ENCODE data around the gene NCOA3.
"Not testable (repeated sequence)": the region's sequence is repeated elsewhere in the genome, so short reads cannot be mapped to it uniquely, and the experiment has no call there.

The NCOA3 gene

GRCh38 chr20:47493175-47493962 is 8.3 kb upstream of the NCOA3 start:
- H3K27me3 ChIP-seq (ENCODE audit: control insufficient read depth in 1 of 2, insufficient read depth in 2 of 2, low read length in 2 of 2), result no peaks in the 10 kb centered on the region
- H3K36me3 ChIP-seq (ENCODE audit: control insufficient read depth in 2 of 2, insufficient read depth in 2 of 2, low read length in 2 of 2), result no peaks in the 10 kb centered on the region
- peak overlapping the region; percentile 12 for H3K27ac ChIP-seq (ENCODE audit: low read length)
- H3K9ac ChIP-seq (ENCODE audit: low read length in 2 of 2), result no peak overlapping the region
- peaks cover 5% of the 10 kb centered on the region for H3K4me1 ChIP-seq (ENCODE audit: control insufficient read depth, insufficient read depth, low read length)
- H3K4me3 ChIP-seq (ENCODE audit: low read length in 2 of 2), result peak overlapping the region; percentile 14 to 30
- H3K9me3 ChIP-seq (ENCODE audit: control insufficient read depth in 2 of 2, low read length in 2 of 2), result no peaks in the 10 kb centered on the region

- Histone ChIP-seq H3K9ac (ENCODE audit: low read length in 2 of 2) (no peak overlapping the region), H3K27me3 (ENCODE audit: control insufficient read depth in 1 of 2, insufficient read depth in 2 of 2, low read length in 2 of 2) (no peaks in the 10 kb centered on the region), H3K9me3 (ENCODE audit: control insufficient read depth in 2 of 2, low read length in 2 of 2) (no peaks in the 10 kb centered on the region), H3K27ac (ENCODE audit: low read length) (no peak overlapping the region), H3K36me3 (ENCODE audit: control insufficient read depth in 2 of 2, insufficient read depth in 2 of 2, low read length in 2 of 2) (no peaks in the 10 kb centered on the region), H3K4me1 (ENCODE audit: control insufficient read depth, insufficient read depth, low read length) (peaks cover 5% of the 10 kb centered on the region), H3K4me3 (ENCODE audit: low read length in 2 of 2) (peak overlapping the region in 1 of 2 donors; percentile 30)
These were observed 7.8 kb upstream of the NCOA3 start for GRCh38 chr20:47493963-47494293.

GRCh38 chr20:47494606-47495005 is 7.1 kb upstream of the NCOA3 start:
- not testable (repeated sequence) for H3K27me3 ChIP-seq (ENCODE audit: control insufficient read depth in 1 of 2, insufficient read depth in 2 of 2, low read length in 2 of 2); H3K4me3 ChIP-seq (ENCODE audit: low read length in 2 of 2); H3K4me1 ChIP-seq (ENCODE audit: control insufficient read depth, insufficient read depth, low read length); H3K9ac ChIP-seq (ENCODE audit: low read length in 2 of 2); H3K36me3 ChIP-seq (ENCODE audit: control insufficient read depth in 2 of 2, insufficient read depth in 2 of 2, low read length in 2 of 2); H3K9me3 ChIP-seq (ENCODE audit: control insufficient read depth in 2 of 2, low read length in 2 of 2); H3K27ac ChIP-seq (ENCODE audit: low read length)

- Histone ChIP-seq H3K4me1 (ENCODE audit: control insufficient read depth, insufficient read depth, low read length) (peaks cover 6% of the 10 kb centered on the region), H3K36me3 (ENCODE audit: control insufficient read depth in 2 of 2, insufficient read depth in 2 of 2, low read length in 2 of 2) (no peaks in the 10 kb centered on the region), H3K27me3 (ENCODE audit: control insufficient read depth in 1 of 2, insufficient read depth in 2 of 2, low read length in 2 of 2) (no peaks in the 10 kb centered on the region), H3K4me3 (ENCODE audit: low read length in 2 of 2) (no peak overlapping the region), H3K27ac (ENCODE audit: low read length) (no peak overlapping the region), H3K9me3 (ENCODE audit: control insufficient read depth in 2 of 2, low read length in 2 of 2) (no peaks in the 10 kb centered on the region), H3K9ac (ENCODE audit: low read length in 2 of 2) (no peak overlapping the region)
These were observed 5.6 kb upstream of the NCOA3 start for GRCh38 chr20:47496118-47496517.

- Histone ChIP-seq H3K4me1 (ENCODE audit: control insufficient read depth, insufficient read depth, low read length) (peaks cover 9% of the 10 kb centered on the region), H3K9me3 (ENCODE audit: control insufficient read depth in 2 of 2, low read length in 2 of 2) (no peaks in the 10 kb centered on the region), H3K36me3 (ENCODE audit: control insufficient read depth in 2 of 2, insufficient read depth in 2 of 2, low read length in 2 of 2) (no peaks in the 10 kb centered on the region), H3K9ac (ENCODE audit: low read length in 2 of 2) (no peak overlapping the region), H3K27me3 (ENCODE audit: control insufficient read depth in 1 of 2, insufficient read depth in 2 of 2, low read length in 2 of 2) (no peaks in the 10 kb centered on the region), H3K4me3 (ENCODE audit: low read length in 2 of 2) (no peak overlapping the region), H3K27ac (ENCODE audit: low read length) (no peak overlapping the region)
These were observed 3.1 kb upstream of the NCOA3 start for GRCh38 chr20:47498606-47499005.

- Histone ChIP-seq H3K9me3 (ENCODE audit: control insufficient read depth in 2 of 2, low read length in 2 of 2) (no peaks in the 10 kb centered on the region), H3K36me3 (ENCODE audit: control insufficient read depth in 2 of 2, insufficient read depth in 2 of 2, low read length in 2 of 2) (no peaks in the 10 kb centered on the region), H3K4me3 (ENCODE audit: low read length in 2 of 2) (no peak overlapping the region), H3K9ac (ENCODE audit: low read length in 2 of 2) (no peak overlapping the region), H3K4me1 (ENCODE audit: control insufficient read depth, insufficient read depth, low read length) (peaks cover 5% of the 10 kb centered on the region), H3K27ac (ENCODE audit: low read length) (no peak overlapping the region), H3K27me3 (ENCODE audit: control insufficient read depth in 1 of 2, insufficient read depth in 2 of 2, low read length in 2 of 2) (no peaks in the 10 kb centered on the region)
These were observed 2.6 kb upstream of the NCOA3 start for GRCh38 chr20:47499053-47499452.

GRCh38 chr20:47500082-47500481 is 1.6 kb upstream of the NCOA3 start:
- H3K9me3 ChIP-seq (ENCODE audit: control insufficient read depth in 2 of 2, low read length in 2 of 2); H3K4me3 ChIP-seq (ENCODE audit: low read length in 2 of 2); H3K27ac ChIP-seq (ENCODE audit: low read length); H3K36me3 ChIP-seq (ENCODE audit: control insufficient read depth in 2 of 2, insufficient read depth in 2 of 2, low read length in 2 of 2); H3K4me1 ChIP-seq (ENCODE audit: control insufficient read depth, insufficient read depth, low read length); H3K27me3 ChIP-seq (ENCODE audit: control insufficient read depth in 1 of 2, insufficient read depth in 2 of 2, low read length in 2 of 2); H3K9ac ChIP-seq (ENCODE audit: low read length in 2 of 2): not testable (repeated sequence)

- Histone ChIP-seq H3K9ac (ENCODE audit: low read length in 2 of 2) (no peak overlapping the region), H3K27ac (ENCODE audit: low read length) (no peak overlapping the region), H3K4me3 (ENCODE audit: low read length in 2 of 2) (no peak overlapping the region), H3K9me3 (ENCODE audit: control insufficient read depth in 2 of 2, low read length in 2 of 2) (no peaks in the 10 kb centered on the region), H3K36me3 (ENCODE audit: control insufficient read depth in 2 of 2, insufficient read depth in 2 of 2, low read length in 2 of 2) (no peaks in the 10 kb centered on the region), H3K4me1 (ENCODE audit: control insufficient read depth, insufficient read depth, low read length) (peaks cover 5% of the 10 kb centered on the region), H3K27me3 (ENCODE audit: control insufficient read depth in 1 of 2, insufficient read depth in 2 of 2, low read length in 2 of 2) (no peaks in the 10 kb centered on the region)
These were observed 1.1 kb upstream of the NCOA3 start for GRCh38 chr20:47500554-47500953.

GRCh38 chr20:47501116-47501481 is 588 bp upstream of the NCOA3 start:
- peak overlapping the region; percentile 54 to 83 for H3K4me3 ChIP-seq (ENCODE audit: low read length in 2 of 2)
- no peaks in the 10 kb centered on the region for H3K27me3 ChIP-seq (ENCODE audit: control insufficient read depth in 1 of 2, insufficient read depth in 2 of 2, low read length in 2 of 2)
- H3K4me1 ChIP-seq (ENCODE audit: control insufficient read depth, insufficient read depth, low read length), result peaks cover 5% of the 10 kb centered on the region
- H3K27ac ChIP-seq (ENCODE audit: low read length), result peak overlapping the region; percentile 81
- no peaks in the 10 kb centered on the region for H3K36me3 ChIP-seq (ENCODE audit: control insufficient read depth in 2 of 2, insufficient read depth in 2 of 2, low read length in 2 of 2)
- no peaks in the 10 kb centered on the region for H3K9me3 ChIP-seq (ENCODE audit: control insufficient read depth in 2 of 2, low read length in 2 of 2)
- peak overlapping the region; percentile 73 to 85 for H3K9ac ChIP-seq (ENCODE audit: low read length in 2 of 2)

- H3K4me1 ChIP-seq (ENCODE audit: control insufficient read depth, insufficient read depth, low read length), result peaks cover 5% of the 10 kb centered on the region
- no peaks in the 10 kb centered on the region for H3K9me3 ChIP-seq (ENCODE audit: control insufficient read depth in 2 of 2, low read length in 2 of 2)
- H3K9ac ChIP-seq (ENCODE audit: low read length in 2 of 2), result peak overlapping the region; percentile 81 to 85
- H3K27ac ChIP-seq (ENCODE audit: low read length), result peak overlapping the region; percentile 81
- H3K36me3 ChIP-seq (ENCODE audit: control insufficient read depth in 2 of 2, insufficient read depth in 2 of 2, low read length in 2 of 2), result no peaks in the 10 kb centered on the region
- H3K27me3 ChIP-seq (ENCODE audit: control insufficient read depth in 1 of 2, insufficient read depth in 2 of 2, low read length in 2 of 2), result no peaks in the 10 kb centered on the region
- peak overlapping the region; percentile 54 to 83 for H3K4me3 ChIP-seq (ENCODE audit: low read length in 2 of 2)
These were observed 868 bp downstream of the NCOA3 start for GRCh38 chr20:47502271-47503239.

GRCh38 chr20:47503685-47504084 is 2.0 kb downstream of the NCOA3 start:
- Histone ChIP-seq H3K27ac (ENCODE audit: low read length) (no peak overlapping the region), H3K4me3 (ENCODE audit: low read length in 2 of 2) (peak overlapping the region in 1 of 2 donors; percentile 83), H3K9ac (ENCODE audit: low read length in 2 of 2) (peak overlapping the region in 1 of 2 donors; percentile 31), H3K9me3 (ENCODE audit: control insufficient read depth in 2 of 2, low read length in 2 of 2) (no peaks in the 10 kb centered on the region), H3K4me1 (ENCODE audit: control insufficient read depth, insufficient read depth, low read length) (peaks cover 5% of the 10 kb centered on the region), H3K36me3 (ENCODE audit: control insufficient read depth in 2 of 2, insufficient read depth in 2 of 2, low read length in 2 of 2) (no peaks in the 10 kb centered on the region), H3K27me3 (ENCODE audit: control insufficient read depth in 1 of 2, insufficient read depth in 2 of 2, low read length in 2 of 2) (no peaks in the 10 kb centered on the region)
